ENCODE results near the gene CORO1A.
"Not testable (repeated sequence)": the region's sequence is repeated elsewhere in the genome, so short reads cannot be mapped to it uniquely, and the experiment has no call there.

Gene CORO1A

DNA sequence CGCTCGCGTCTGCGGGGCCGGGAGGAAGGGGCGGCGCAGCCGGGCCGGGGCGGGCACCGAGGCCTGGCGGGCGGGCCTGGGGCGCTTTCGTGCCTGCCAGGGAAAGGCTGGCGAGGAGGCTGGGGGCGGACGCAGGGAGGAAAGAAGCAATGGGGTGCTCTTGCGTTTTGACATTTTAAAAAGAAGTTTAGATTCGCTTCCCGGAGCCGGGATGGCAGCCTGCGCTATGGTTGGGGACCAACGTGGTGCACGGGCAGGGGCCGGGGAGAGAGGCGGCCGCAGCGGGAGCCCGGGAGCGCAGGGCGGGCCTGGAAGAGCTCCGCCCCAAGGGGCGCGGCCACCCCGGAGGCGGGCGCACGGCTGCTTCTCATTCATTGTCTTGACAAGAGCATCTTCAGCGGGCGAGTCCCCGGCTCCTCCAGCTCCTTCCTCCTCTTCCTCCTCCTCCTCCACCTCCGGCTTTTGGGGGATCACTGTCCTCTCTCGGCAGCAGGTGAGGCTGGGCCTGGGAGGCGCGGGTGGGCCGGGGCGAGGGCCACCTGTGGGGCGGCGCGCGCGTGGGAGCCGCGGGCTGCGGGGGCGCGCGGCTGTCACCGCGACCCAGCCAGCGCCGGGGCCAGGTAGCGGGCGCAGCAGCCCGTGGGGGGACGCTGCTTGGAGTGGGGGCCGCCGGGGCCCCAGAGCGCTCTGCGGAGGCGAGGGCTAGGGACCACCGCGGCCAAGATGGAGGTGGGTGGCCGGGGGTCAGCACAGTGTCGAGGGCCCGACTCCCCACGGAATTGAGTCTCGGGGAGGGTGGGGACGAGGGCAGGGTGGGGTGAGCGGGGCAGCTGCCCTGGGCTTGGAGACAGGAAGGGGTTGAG is at the start of gene CORO1A:
CORO1A (plus strand) TSS at position 370 of the 863 bp plus-strand sequence. CDS start 1,608 bp downstream, outside the sequence.
- peak; percentile 85 for DNase-seq (ENCODE audit: low spot score)

GRCh38 chr16:30136971-30137605 is 46.3 kb upstream of the CORO1A start:
- no peak for DNase-seq (ENCODE audit: low spot score)

- no peak for DNase-seq (ENCODE audit: low spot score)
Observed at GRCh38 chr16:30137897-30138296, 45.5 kb upstream of the CORO1A start.

- no peak for DNase-seq (ENCODE audit: low spot score)
Observed at GRCh38 chr16:30139583-30140481, 43.6 kb upstream of the CORO1A start.

GRCh38 chr16:30141750-30142149 is 41.7 kb upstream of the CORO1A start:
- no peak for DNase-seq (ENCODE audit: low spot score)

- peak; percentile 45 for DNase-seq (ENCODE audit: low spot score)
Observed at GRCh38 chr16:30142672-30143346, 40.6 kb upstream of the CORO1A start.

GRCh38 chr16:30143347-30143702 is 40.1 kb upstream of the CORO1A start:
- no peak for DNase-seq (ENCODE audit: low spot score)

GRCh38 chr16:30144017-30144416 is 39.4 kb upstream of the CORO1A start:
- no peak for DNase-seq (ENCODE audit: low spot score)

GRCh38 chr16:30144917-30145316 is 38.5 kb upstream of the CORO1A start:
- DNase-seq (ENCODE audit: low spot score) = no peak

DNA sequence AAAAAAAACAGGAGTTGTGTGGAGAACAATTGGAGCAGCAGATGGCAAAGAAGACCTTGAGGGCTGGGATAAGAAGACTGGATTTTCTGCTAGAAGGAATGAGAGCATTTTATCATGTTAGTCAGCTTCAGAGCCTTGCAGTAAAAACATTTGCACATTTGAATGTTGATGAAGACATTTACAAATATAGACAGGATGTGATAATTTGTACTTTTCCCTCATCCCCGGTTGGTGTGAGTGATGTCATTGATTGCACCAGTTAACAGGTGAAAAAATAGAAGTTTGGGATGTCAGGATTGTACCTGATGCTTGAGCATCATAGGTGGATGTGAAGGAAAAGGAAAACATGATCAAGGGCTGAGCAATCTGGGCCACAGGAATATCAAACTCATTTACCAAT is 37.7 kb upstream of the CORO1A start:
- DNase-seq (ENCODE audit: low spot score) = no peak

- no peak for DNase-seq (ENCODE audit: low spot score)
Observed at GRCh38 chr16:30147843-30148510, 35.4 kb upstream of the CORO1A start.

DNA sequence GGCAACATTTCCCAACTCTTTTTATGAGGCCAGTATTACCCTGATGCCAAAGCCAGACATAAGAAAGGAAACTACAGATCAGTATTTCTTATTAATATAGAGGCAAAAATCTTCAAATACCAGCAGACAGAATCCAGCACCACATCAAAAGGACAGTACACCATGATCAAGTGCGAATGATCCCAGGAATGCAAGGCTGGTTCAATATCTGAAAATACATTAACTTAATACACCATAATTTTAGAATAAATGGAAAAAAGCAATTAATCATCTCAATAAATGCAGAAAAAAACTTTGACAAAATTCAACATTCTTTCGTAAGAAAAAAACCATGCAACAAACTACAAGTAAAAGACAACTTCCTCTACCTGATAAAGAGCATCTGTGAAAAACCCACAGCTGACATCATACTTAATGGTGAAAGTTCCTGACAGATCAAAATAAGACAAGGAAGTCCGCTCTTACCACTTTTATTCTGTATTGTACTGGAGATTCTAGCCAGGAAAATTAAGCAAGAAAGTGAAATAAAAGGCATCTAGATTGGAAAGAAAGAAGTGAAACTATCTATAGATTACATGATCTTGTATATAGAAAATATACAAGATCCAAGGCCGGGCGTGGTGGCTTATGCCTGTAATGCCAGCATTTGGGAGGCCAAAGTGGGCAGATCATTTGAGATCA is 34.0 kb upstream of the CORO1A start:
- no peak for DNase-seq (ENCODE audit: low spot score)

GRCh38 chr16:30151091-30151490 is 32.3 kb upstream of the CORO1A start:
- peak; percentile 55 for DNase-seq (ENCODE audit: low spot score)

GRCh38 chr16:30152517-30152916 is 30.9 kb upstream of the CORO1A start:
- no peak for DNase-seq (ENCODE audit: low spot score)

GRCh38 chr16:30155188-30155587 is 28.2 kb upstream of the CORO1A start:
- DNase-seq (ENCODE audit: low spot score) = no peak

GRCh38 chr16:30157214-30157613 is 26.2 kb upstream of the CORO1A start:
- no peak for DNase-seq (ENCODE audit: low spot score)

DNA sequence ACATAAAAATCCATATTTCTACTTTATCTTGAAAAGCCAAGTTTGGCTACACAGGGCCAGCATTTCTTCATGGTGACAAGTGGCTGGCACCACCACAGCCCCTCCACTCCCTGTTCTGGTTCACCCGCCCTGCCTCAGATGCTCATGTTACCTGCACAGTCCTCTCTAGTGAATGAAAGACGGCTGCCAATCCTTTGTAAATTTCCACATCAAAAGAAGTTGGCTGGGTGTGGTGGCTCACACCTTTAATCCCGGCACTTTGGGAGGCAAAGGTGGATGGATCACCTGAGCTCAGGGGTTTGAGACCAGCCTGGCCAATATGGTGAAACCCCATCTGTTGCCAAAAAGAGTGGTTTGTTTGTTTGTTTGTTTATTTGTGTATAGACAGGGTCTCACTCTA is 19.9 kb upstream of the CORO1A start:
- DNase-seq (ENCODE audit: low spot score) = no peak

DNA sequence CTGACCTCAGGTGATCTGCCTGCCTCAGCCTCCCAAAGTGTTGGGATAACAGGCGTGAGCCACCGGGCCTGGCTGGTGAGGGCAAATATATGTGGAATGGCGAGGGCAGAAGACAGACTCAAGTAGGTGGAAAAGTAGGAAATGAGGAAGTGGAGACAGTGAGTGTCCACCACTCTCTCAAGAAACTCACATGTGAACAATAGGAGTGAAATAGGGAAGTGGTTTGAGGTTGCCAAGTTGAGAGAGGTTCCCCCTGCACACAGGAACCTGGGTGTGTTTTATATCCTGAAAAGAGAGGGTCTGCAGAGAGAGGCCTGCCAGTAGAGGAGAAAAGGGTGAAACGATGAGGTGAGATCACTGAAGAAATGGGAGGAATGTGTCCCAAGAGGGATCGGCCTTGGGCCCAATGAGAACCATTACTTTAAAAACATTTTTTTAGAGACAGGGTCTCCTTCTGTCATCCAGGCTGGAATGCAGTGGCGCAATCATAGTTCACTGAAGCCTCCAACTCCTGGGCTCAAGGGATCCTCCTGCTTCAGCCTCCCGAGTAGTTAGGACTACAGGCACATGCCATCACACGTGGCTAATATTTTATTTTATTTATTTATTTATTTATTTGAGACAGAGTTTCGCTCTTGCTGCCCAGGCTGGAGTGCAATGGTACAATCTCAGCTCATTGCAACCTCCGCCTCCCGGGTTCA is 17.1 kb upstream of the CORO1A start:
- peak; percentile 48 for DNase-seq (ENCODE audit: low spot score)

GRCh38 chr16:30168746-30169145 is 14.7 kb upstream of the CORO1A start:
- not testable (repeated sequence) for DNase-seq (ENCODE audit: low spot score)

DNA sequence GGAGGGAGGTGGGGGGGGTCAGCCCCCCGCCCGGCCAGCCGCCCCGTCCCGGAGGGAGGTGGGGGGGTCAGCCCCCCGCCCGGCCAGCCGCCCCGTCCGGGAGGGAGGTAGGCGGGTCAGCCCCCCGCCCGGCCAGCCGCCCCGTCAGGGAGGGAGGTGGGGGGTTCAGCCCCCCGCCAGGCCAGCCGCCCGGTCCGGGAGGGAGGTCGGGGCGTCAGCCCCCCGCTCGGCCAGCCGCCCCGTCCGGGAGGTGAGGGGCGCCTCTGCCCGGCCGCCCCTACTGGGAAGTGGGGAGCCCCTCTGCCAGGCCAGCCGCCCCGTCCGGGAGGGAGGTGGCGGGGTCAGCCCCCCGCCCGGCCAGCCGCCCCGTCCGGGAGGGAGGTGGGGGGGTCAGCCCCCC is 14.0 kb upstream of the CORO1A start:
- DNase-seq (ENCODE audit: low spot score) = not testable (repeated sequence)

All from NAMALWA (cell line).